ENCODE data around the gene BRSK2.

DNA sequence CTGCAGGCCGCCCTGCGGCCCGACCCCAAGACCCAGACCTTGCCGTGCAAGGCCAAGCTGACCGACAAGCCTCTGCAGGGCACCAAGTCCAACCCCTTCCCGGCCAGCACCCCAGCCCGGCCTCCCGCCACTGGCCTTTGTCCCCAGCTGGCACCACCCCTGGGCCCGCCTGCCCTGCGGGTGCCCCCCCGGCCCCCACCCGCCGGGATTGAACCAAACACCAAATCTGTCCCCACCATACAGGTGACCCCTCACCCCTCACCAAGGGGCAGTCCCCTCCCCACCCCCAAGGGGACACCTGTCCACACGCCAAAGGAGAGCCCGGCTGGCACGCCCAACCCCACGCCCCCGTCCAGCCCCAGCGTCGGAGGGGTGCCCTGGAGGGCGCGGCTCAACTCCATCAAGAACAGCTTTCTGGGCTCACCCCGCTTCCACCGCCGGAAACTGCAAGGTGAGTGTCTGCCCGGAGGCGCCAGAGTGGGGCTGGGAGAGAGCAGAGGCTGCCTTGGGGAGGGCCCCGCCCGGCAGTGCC is 60.7 kb downstream of the BRSK2 start:
- TF ChIP-seq POLR2A (IDR thresholded peaks at IDR 0.05; ENCODE audit: low read length), result no peak
- no peak for TF ChIP-seq GATA1 (IDR thresholded peaks at IDR 0.05; ENCODE audit: low read depth, low read length)

Measured in erythroblast (primary cell).